ENCODE data around the gene MEIOC.
"Not testable (repeated sequence)": the region's sequence is repeated elsewhere in the genome, so short reads cannot be mapped to it uniquely, and the experiment has no call there.

Gene MEIOC

DNA sequence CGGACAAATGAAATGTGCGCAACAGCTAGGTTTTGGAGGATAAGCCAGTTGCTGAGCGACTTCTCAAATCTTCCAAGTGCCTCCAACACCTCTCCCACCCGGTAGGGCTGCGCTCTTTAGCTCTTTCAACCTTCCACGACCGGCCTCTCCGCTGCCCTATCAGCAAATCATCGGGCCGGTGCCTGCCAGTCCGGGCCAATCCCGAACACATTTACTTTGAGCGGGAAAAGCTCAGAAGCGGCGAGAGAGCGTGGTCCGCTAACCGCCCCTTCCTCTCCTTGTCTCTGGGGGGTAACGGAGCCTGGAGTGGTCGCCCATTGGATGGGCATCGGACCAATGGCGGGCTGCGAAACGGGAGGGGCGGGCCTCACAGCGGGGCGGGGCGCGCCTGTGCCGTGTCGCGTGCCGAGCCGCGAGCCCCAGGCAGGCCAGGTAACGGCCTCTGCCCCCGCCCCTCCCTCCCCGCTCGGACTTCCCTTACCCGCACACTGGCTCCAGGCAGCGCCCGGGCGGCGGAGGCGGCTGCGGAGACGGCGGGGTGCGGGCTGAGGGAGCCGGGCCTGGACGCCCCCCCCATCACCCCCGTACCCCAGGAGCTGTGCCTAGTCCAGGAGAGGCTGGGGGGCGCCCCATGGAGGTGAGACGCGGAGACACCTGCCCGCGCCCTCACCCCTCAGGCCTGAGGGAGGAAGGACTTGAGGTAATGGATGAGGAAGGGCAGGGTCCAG is at the start of gene MEIOC:
MEIOC (plus strand) TSS at position 486 of the 728 bp plus-strand sequence; CDS start at position 632, 146 bp downstream.
- DNase-seq (ENCODE audit: low read depth in 2 of 2) = peak in 1 of 2 donors; percentile 21

DNA sequence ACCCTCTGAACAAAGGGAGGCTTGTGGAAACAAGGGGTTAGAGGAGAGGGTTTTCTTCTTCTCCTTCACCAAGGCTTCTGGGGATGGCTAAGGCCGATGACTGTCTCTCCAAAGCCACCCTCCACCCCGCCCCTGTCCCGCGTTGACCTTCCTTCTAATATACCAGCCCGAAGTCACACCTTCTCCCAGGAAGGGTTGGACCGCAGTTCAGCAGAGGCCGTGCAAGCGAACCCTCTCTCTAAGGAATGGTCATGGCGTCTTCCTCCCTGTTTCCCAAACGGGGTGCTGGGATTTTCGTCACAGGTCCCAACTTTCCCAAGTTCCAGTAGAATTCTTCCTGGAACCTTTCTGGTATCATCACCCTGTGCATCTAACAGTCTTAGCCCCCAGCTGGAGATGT is 49.6 kb upstream of the MEIOC start:
- DNase-seq (ENCODE audit: low read depth in 2 of 2) = no peak

DNA sequence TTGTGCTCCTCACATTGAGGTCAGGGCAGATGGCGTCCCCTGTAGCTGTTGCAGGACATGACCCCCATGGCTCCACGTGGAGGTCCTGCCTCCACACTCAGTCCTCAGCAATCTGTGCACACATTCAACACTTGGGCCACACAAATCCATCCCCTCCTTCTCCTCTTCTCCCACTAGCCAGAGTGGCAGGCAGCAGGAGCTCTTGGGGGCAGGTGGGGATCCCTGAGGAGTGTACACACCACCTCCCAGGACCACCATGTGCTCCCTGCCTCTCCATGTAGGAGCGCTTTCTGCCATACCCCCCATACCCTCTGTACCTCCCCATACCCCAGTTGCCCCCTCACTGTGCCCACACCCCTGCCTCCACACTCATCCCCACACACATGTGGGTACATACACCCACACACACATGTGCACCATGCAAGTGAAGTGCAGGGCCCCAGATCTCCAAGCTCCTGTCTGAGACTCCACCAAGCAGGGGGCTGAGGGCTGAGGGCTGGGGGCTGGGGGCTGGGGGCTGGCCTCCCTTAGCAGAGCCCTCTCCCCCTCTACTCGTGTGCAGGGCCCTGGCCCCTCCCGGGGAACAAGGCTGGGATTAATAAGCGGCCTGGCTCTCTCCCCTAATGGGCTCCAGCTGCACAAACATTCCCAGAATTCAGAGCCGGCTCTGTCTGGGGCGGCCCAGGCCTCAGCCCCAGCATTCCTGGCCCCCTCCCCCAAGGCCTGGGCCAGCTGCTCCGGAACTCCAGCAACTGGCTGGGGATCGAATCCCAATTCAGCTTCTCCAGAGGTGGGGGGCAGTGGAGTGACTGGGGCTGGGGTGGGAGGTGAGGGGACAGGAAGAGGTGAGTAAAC is 48.2 kb upstream of the MEIOC start:
- no peak for DNase-seq (ENCODE audit: low read depth in 2 of 2)

DNA sequence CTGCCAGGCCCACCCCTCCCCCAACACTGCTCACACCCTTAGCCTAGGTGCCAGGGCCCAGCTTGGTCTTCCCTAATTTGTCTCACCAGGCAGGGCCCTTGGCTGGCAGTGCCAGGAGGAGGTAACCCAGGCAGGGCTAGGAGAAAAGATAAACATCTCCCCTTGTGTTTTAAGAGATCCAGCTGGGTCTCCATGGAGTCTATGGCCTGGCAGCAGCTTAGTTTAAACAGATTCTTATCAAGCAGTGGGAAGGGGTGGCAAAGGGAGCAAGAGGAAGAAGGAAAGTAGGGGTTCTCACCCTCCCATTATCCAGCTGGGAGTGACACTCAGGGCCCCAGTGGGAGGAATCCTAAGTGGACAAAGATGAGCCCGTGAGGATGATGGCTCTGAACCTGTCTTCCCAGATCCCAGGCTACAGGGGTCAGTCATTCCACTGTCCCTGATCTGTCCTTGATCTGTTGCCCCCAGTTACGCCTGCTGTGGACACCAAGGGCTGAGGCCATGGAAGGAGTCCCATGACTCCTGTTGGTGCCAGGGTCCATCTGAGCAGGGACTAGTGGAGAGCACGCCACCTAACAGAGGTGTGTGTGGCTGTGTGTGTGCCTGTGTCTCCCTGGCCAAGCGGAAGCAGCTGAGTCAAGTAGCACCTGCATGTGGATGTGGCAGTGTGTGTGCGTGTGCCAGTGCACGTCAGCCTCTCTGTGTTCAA is 47.4 kb upstream of the MEIOC start:
- no peak for DNase-seq (ENCODE audit: low read depth in 2 of 2)

DNA sequence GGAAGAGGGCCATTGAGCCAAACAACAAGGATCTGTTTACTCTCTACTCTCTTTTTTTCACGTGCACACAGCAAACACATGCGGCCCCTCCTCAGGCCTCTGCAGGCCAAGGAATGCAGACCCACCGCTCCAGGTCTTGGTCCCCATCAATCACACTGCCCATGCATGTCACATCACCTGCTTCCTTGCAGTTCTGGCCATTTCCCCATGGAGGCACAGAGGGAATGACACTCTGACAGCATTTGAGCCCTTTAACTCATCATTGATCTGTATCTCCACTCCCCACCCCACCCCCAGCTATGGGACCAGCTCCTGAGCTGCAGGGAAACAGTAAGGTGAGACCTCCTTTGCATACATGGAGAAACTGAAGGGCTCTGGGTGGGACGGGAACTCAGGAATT is 45.9 kb upstream of the MEIOC start:
- no peak for DNase-seq (ENCODE audit: low read depth in 2 of 2)

DNA sequence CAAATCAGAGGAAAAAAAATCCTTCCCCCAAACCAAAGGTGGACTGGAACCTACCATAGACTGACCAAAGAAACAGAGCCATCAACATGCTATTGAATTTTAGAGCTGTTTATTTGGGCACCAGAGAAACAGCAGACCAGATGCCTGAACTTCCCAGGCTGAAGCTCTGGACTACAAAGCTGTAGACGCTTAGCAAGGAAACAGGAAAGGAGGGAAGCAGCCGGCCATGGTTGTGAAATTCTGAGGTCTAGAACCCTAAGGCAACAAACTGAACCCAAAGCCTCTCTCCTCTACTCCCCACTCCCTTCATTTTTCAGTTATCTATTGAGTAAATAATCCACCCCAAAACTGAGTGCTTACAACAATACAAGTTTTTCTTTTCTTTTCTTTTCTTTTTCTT is 45.4 kb upstream of the MEIOC start:
- no peak for DNase-seq (ENCODE audit: low read depth in 2 of 2)

DNA sequence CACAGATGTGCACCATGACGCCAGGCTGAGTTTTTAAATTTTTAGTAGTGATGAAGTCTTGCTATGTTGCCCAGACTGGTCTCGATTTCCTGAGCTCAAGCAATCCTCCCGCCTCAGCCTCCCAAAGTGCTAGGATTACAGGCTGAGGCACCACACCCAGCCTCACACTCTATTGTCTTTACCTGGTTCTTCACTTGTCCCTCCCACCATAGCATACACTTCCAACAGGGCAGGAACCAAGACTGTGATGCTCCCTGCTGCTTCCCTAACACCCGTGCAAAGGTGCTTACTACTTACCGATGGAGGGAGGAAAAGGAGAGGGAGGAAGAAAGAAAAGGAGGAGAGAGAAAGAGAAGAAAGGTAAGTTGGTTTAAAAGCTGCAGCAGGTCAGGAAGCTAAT is 41.4 kb upstream of the MEIOC start:
- DNase-seq (ENCODE audit: low read depth in 2 of 2) = no peak

DNA sequence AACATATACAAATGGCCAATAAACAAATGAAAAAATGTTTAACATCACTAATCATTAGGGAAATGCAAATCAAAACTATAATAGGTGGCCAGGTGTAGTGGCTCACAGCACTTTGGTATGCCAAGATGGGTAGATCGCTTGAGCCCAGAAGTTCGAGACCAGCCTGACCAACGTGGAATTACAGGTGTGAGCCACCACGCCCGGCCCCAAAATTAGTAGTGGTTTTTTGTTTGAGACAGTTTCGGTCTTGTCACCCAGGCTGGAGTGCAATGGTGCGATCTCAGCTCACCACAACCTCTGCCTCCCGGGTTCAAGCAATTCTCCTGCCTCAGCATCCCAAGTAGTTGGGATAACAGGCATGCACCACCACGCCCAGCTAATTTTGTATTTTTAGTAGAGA is 37.6 kb upstream of the MEIOC start:
- not testable (repeated sequence) for DNase-seq (ENCODE audit: low read depth in 2 of 2)

DNA sequence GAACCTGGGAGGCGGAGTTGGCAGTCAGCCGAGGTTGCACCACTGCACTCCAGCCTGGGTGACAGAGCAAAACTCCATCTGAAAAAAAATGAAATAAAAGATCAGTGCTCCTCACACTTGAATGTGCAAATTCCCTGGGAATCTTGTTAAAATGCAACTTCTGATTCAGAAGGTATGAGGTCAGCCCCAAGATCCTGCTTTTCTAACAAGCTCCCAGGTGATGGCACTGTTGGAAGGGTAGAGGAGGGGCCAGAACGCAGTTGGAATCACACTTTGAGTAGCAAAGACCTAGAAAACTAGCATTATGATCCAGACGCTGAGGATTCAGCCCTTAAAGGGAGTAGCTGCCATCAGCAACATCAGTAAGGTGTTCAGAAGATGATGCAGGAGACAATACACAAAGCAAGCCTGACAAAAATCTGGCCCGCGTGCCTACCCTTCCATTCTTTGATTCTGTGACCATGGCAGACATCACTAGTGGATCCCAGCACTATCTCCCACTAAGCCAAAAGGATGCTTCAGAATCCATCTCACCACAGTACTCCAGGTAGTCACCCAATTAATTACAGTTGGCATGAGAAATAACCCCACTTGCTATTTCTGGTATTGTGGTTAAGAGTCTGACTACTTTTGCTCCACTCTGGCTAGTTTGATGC is 33.1 kb upstream of the MEIOC start:
- no peak for DNase-seq (ENCODE audit: low read depth in 2 of 2)

DNA sequence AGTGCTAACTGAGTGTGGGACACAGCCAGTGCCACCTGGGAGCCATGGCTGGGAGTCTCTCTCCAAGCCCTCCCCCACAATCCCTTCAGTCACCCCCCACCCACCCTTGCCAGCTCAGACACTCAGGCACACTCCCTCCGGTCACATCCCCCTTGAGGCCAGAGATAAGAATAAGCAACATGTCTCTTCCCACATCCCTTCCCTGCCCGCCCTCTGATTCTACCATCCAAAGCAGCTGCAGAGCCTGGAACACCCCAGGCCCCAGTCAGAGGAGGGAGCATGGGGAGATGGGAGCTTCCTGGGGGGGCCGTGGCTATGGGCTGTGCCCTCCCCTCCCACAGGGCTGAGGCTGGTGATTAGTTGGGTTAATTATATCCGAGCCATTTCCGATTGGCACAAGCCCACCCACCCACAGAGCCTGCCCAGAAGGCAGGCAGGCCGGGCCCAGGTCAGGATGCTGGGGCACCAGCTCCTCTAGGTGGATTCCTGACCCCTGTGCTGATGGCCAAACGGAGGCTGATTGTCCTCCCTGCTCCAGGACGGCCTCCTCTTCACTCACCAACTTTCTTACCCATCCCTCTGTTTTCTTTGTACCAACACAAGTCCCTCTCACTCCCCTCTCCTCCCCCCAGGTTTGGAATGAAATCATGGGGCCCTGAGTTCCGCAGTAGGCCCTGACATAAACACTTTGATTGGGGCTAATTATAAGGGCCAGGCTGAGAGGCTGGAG is 28.6 kb upstream of the MEIOC start:
- DNase-seq (ENCODE audit: low read depth in 2 of 2) = no peak

DNA sequence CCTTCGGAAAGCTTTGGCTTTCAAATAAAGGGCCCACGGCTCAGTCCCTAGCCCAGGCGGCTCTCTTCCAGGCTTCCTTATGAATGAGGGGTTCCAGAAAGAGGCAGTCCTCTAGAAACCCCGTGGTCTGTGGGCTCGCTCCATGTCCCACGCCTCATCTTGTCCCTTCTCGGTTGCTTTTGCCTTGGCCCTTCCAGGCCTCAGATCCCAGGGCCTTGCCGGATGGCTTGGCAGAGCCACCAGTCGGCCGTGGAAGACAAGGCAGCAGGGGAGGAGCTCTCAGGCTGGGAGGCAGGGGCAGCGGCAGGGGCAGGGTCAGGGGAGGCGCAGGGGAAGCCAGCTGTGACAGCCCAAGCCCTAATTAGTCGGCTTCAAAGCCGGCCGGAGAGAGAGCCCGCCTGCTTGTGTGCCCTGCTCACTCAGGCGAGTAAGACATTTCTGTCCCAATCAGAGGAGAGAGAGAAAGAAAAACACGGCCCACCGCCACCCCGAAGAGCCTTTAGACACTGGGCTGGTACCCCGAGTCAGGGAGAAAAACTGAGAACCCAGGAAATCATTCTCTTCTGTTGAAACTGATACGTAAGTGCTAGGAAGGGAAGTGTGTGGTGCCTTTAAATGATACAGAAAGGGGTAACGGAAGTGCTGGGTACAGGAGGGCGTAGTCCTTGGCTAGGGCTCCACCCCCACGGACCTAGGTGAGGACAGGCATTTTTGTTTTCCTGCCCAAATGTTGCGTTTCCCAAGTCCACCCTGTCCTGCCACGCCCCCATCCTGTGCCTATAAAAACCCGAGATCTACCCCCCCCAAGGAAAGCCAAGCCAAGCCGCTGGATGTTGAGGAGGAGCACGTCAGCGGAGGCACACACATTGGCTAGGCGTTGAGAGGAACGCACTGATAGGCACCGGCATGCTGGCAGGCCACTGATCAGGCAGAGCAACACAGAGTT is 27.8 kb upstream of the MEIOC start:
- no peak for DNase-seq (ENCODE audit: low read depth in 2 of 2)

DNA sequence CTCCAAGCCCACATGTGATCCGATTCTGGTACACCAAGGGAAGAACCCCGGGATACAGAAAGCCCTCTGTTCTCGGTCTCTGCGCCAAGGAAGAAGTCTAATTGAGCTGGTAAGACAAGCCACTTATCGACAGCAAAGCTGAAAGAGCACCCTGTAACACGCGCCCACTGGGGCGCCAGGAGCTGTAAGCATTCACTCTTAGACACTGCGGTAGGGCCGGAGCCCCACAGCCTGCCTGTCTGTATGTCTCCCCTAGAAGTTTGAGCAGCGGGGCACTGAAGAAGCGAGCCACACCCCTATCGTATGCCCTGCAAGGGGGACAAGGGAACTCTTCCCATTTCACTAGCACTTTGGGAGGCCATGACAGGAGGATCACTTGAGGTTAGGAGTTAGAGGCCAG is 27.0 kb upstream of the MEIOC start:
- DNase-seq (ENCODE audit: low read depth in 2 of 2) = no peak

DNA sequence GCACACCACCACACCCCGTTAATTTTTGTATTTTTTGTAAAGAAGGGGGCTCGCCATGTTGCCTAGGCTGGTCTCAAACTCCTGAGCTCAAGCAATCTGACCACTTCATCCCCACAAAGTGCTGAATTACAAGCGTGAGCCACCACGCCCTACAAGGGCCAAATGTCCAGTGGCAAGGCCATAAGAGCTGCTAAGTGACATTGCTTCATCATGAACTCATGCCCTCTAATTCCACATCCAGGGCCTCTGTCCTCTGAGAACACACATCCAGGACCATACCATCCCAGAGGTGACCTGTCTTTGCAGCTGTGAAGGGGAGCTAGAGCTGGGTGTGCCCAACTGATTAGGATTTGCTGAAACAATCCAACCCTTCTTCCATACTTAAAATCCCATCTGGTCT is 25.6 kb upstream of the MEIOC start:
- DNase-seq (ENCODE audit: low read depth in 2 of 2) = no peak

DNA sequence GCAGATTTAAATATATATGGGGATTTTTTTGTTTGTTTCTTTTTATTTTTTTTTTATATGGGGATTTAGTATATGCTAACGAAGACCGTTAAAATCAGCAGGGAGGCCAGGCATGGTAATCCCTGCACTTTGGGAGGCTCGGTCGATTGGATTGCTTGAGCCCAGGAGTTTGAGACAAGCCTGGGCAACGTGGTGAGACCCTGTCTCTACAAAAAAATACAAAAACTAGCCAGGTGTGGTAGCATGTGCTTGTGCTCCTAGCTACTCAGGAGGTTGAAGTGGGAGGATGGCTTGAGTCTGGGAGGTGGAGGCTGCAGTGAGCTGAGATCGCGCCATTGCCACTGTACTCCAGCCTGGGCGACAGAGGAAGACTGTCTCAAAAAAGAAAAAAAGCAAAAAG is 22.3 kb upstream of the MEIOC start:
- no peak for DNase-seq (ENCODE audit: low read depth in 2 of 2)

DNA sequence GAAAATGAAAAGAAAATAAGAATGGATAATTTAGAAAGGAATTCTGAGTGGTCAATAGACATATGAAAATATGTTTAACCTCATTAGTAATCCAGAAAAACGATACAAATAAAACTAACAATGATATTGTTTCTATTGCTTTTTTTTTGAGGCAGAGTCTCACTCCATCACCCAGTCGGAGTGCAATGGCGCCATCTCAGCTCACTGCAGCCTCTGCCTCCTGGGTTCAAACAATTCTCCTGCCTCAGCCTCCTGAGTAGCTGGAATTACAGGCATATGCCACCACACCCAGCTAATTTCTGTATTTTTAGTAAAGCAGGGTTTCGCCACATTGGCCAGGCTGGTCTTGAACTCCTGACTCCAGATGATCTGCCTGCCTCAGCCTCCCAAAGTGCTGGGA is 21.9 kb upstream of the MEIOC start:
- DNase-seq (ENCODE audit: low read depth in 2 of 2) = not testable (repeated sequence)

DNA sequence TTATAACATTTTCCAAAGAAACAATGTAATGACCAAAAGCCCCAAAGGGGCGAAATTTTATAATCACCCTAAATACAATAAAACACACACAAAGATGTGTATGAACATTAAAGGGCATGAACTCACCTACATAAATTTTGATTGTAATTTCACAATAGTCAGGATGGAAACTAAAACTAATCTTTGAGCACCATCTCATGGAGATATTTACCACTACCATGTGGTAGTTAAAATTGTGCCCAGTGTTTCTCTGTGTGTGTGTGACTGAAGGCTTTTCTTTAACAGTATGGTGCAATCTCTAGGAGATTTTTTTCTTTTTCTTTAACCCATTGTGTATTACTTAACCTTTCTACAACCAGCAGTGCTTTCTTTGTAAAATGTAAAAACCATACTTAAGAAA is 19.7 kb upstream of the MEIOC start:
- DNase-seq (ENCODE audit: low read depth in 2 of 2) = no peak

DNA sequence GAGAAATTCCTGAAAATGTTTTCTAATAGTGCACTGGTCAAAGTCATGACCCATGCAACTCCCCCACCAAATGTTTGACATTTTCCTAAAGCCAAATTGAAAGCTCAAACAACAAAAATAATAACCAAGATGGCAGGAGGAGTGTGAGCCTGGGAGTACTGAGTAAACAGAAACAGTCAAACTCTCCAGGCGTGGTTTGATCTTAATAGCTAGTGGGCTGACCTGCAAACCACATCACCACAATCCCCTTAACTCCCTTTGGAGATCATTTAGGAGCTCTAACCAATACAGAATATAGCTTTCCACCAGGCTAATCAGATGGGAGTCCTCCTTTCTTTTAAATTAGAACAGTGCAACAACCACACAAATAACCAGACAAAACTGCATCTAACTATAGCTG is 19.2 kb upstream of the MEIOC start:
- DNase-seq (ENCODE audit: low read depth in 2 of 2) = no peak

DNA sequence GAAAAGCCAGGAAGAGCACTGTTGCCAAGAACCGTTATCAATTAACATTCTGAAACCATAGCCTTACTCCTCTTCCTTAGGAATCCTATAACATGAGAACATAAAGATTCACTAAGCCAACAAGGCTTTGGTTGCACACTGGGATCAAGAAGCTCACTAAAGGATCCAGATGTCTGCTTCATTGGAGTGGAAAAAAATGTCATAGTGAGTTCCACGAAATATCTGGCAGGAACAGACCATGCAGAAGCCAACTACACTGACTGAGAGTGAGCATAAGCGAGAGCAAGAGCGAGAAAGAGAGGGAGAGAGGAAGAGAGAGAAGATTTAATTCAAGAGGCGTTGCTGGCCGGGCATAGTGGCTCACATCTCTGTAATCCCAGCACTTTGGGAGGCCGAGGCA is 13.4 kb upstream of the MEIOC start:
- DNase-seq (ENCODE audit: low read depth in 2 of 2) = no peak

DNA sequence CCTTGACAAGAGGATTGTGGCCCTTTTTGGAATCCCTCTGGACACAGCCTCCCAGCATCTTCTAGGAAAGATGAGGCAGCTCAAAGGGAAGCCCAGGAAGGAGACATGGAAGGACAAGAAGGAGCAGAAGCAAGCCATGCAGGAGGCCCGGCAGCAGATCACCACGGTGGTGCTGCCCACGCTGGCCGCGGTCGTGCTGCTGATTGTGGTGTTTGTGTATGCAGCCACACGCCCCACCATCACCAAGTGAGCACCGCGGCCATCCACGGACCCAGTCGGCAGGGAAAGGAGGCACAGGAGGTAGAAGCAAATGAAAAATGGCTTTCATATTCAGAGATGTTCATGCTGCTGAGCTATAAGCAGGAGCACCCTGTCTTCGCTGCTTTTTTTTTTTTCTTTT is 10.9 kb upstream of the MEIOC start:
- DNase-seq (ENCODE audit: low read depth in 2 of 2) = no peak

DNA sequence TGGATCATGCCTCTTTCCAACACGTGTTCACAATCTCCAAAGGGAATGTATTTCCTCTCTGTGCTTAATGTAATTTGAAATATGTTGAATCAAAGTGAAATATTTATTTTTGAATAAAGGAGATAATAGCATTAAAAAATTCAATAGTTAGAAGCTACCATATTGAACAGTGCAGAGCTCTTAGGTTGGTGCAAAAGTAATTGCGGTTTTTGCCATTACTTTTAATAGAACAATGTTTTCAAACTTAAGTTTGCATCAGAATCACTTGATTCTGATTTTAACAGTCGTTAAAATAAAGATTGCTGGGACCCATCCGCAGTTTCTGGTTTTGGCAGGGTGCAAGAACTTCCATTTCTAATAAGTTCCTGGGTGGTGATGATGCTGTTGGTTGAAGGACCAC is 10.0 kb upstream of the MEIOC start:
- no peak for DNase-seq (ENCODE audit: low read depth in 2 of 2)

All from stimulated activated CD4-positive, alpha-beta T cell treated with anti-CD3 and anti-CD28 coated beads, Interleukin-1b, Interleukin-23, amount 100 ng/mL, for 1 hour (primary cell).